Stomach (tissue), 4 donors: ENCODE results near the gene PLG.

Experiments used
- CTCF ChIP-seq, 7 experiments: fragments of 450-650 bp in 4 of 7; fragments of 200-600 bp in 3 of 7; sonication (generic) in 3 of 7; IDR thresholded peaks; one replicate each; pipeline ENCODE4 v1.5.1; 2016 to 2019; ENCODE audit warnings: antibody characterized with exemption in 7 of 7, control low read depth in 2 of 7, mild to moderate bottlenecking in 1 of 7
- POLR2A ChIP-seq, 4 donors: fragments of 450-650 bp; IDR thresholded peaks; one replicate each; pipeline ENCODE4 v1.6.1; 2016; ENCODE audit warnings: antibody characterized with exemption in 4 of 4, control low read depth in 2 of 4, mild to moderate bottlenecking in 1 of 4, moderate library complexity in 1 of 4

- no peak for TF ChIP-seq POLR2A (IDR thresholded peaks at IDR 0.05)
- no peak for TF ChIP-seq CTCF (IDR thresholded peaks at IDR 0.05)
Measured at GRCh38 chr6:160739955-160740354, 37.9 kb downstream of the PLG start.
